ENCODE results near the gene MID1IP1. TPM values are rescaled to one million over a fixed set of nuclear protein-coding genes. Genes with fewer than 3 reads are reported as not detected.

MID1IP1 gene, protein sequence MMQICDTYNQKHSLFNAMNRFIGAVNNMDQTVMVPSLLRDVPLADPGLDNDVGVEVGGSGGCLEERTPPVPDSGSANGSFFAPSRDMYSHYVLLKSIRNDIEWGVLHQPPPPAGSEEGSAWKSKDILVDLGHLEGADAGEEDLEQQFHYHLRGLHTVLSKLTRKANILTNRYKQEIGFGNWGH
- total RNA-seq, result 10 to 100 TPM; 64.5 to 73.8 TPM
- 10 to 100 TPM; 11.9 to 27.8 TPM for polyA plus RNA-seq

GRCh38 chrX:38800981-38801845 lies at the start of gene MID1IP1:
Gene MID1IP1 (plus strand): TSS chrX:38801459. CDS start chrX:38804947, 3,488 bp downstream.
- CTCF ChIA-PET (ENCODE audit: partially characterized antibody), result interaction anchor here (0.7 to 2.2 kb wide), 3 partner anchors 15 to 185 kb away, joined by 3 to 7 read pairs (median 4); no protein-coding TSS in a partner anchor
- no peaks in the 10 kb centered on the region for H3K9me3 Mint-ChIP-seq
- H3K27me3 Mint-ChIP-seq, result no peaks in the 10 kb centered on the region
- Histone ChIP-seq H3K4me3 (ENCODE audit: low read length in 2 of 2) (peak within 1 kb of the TSS; percentile 42 to 72), H3K36me3 (ENCODE audit: insufficient read depth, low read length) (no peaks in the 10 kb centered on the region), H3K27ac (ENCODE audit: low read depth, low read length) (peak within 1 kb of the TSS; percentile 60), H3K27me3 (ENCODE audit: insufficient read depth, low read length) (no peaks in the 10 kb centered on the region), H3K9me3 (ENCODE audit: control insufficient read depth in 1 of 2, low read length in 2 of 2) (no peaks in the 10 kb centered on the region), H3K4me1 (ENCODE audit: insufficient read depth, low read length) (peaks cover 7% of the 10 kb centered on the region)
- H3K4me3 Mint-ChIP-seq, result peak within 1 kb of the TSS; percentile 85 to 95 (median 92)
- H3K36me3 Mint-ChIP-seq, result peaks cover 8 to 17% of the 10 kb centered on the region in 2 donors
- H3K4me1 Mint-ChIP-seq, result peaks cover 9 to 41% (median 13%) of the 10 kb centered on the region in 4 donors
- peak within 1 kb of the TSS; percentile 92 to 96 (median 95) for H3K27ac Mint-ChIP-seq
- POLR2A ChIA-PET (ENCODE audit: partially characterized antibody), result interaction anchor here (1.3 to 7.7 kb wide), 6 partner anchors 9 to 509 kb away, joined by 4 to 91 read pairs (median 8); no protein-coding TSS in a partner anchor
- peak; percentile 77 to 85 (median 81) for DNase-seq
- intact Hi-C loops (cut with micrococcal nuclease), result loop anchor here (1.0 to 10.0 kb wide), 7 partner anchors 16 to 1371 kb away; no protein-coding TSS in a partner anchor

DNA sequence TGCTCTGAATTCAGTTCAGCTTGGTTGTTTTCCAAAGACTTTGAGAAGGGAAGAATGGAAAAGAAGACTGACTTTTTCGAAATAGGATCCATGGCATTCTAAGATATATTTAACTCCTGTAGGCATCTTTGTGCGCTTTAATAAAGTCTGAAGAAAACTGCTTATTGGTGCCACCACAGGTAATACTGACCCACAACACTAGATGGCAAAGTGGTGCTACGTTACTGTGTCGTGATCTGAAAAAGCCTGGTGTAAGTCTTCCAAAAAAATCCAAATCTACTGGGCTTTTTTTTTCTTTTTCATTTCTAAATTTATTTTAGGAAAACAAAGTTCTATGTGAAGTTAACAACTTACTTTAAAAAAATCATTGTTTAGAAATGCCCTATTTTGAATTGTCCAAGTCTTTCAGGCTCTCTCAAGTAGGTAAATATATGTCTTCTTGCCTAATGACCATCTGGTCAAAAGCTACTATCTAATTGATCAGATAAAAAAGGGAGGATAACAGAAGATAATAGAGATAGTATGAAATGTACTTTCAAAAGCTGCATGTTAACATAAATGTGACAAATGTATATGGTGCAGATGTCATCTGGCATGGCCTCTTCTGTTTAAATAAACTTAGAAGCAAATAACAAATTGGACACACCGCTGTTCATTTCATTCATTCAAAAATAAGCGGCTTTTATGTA lies 47.0 kb upstream of the MID1IP1 start:
- peak in 4 of 5 donors; percentile 18 to 39 (median 22) for DNase-seq
- Mint-ChIP-seq H3K9me3 (peaks cover 0 to 2% (median 0%) of the 10 kb centered on the region in 8 donors), H3K27ac (no peak overlapping the region), H3K27me3 (no peaks in the 10 kb centered on the region), H3K36me3 (no peaks in the 10 kb centered on the region), H3K4me1 (no peaks in the 10 kb centered on the region), H3K4me3 (no peak overlapping the region)
- ChIA-PET CTCF (ENCODE audit: partially characterized antibody) (interaction anchor here (0.8 to 1.0 kb wide), 3 partner anchors 89 to 489 kb away, joined by 3 read pairs; no protein-coding TSS in a partner anchor), POLR2A (ENCODE audit: partially characterized antibody) (no interaction called here)
- Histone ChIP-seq H3K36me3 (ENCODE audit: insufficient read depth, low read length) (no peaks in the 10 kb centered on the region), H3K9me3 (ENCODE audit: control insufficient read depth in 1 of 2, low read length in 2 of 2) (no peaks in the 10 kb centered on the region), H3K4me1 (ENCODE audit: insufficient read depth, low read length) (no peaks in the 10 kb centered on the region), H3K4me3 (ENCODE audit: low read length in 2 of 2) (no peak overlapping the region), H3K27ac (ENCODE audit: low read depth, low read length) (no peak overlapping the region), H3K27me3 (ENCODE audit: insufficient read depth, low read length) (no peaks in the 10 kb centered on the region)
- intact Hi-C loops (cut with micrococcal nuclease), result loop anchor here (1.0 to 10.0 kb wide), 5 partner anchors 89 to 1715 kb away; no protein-coding TSS in a partner anchor

DNA sequence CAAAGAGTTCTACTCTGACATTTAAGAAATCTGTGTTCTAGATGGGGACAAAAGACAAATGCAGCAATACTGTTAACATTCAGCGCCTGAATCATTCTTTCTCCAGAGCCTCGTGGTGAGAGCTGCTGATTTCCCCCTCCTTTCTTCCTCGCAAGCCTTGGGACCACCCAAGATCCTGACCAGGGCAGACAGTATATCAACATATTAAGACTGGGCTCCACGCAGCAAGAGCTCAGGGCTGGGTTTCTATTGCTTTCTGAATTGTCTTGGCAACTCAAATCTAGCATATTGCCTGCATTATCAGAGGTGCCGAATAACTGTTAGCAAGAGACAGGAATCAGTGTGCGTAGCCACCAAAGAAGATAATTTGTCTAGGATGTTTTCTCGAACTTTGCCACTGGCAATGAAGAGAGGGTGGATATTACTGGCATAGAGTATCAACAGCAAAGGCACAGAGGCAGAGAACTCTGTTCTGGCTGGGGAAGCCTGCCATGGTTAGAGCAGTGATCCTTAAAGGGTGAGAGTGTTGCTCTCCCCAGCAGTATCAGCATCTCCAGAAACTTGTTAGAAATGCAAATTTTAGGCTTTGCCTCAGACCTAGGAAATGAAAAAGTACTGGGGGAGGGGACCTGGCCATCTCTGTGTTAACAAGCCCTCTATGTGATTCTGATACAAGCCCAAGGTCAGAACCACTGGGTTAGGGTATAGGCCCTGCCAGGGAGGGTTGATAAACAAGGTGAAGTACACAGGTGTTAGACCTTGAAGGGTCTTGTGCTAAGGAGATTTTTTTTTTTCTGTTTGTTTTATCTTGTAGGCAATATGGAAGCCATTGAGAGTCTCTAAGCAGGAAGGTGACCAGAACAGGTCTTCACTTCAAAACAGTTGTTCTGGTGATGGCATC lies 46.2 kb upstream of the MID1IP1 start:
- Mint-ChIP-seq H3K36me3 (no peaks in the 10 kb centered on the region), H3K4me1 (no peaks in the 10 kb centered on the region), H3K4me3 (no peak overlapping the region), H3K27me3 (peaks cover 0 to 2% of the 10 kb centered on the region in 2 donors), H3K27ac (no peak overlapping the region), H3K9me3 (peaks cover 0 to 2% (median 0%) of the 10 kb centered on the region in 8 donors)
- Histone ChIP-seq H3K4me3 (ENCODE audit: low read length in 2 of 2) (no peak overlapping the region), H3K4me1 (ENCODE audit: insufficient read depth, low read length) (no peaks in the 10 kb centered on the region), H3K36me3 (ENCODE audit: insufficient read depth, low read length) (no peaks in the 10 kb centered on the region), H3K27ac (ENCODE audit: low read depth, low read length) (no peak overlapping the region), H3K9me3 (ENCODE audit: control insufficient read depth in 1 of 2, low read length in 2 of 2) (no peaks in the 10 kb centered on the region), H3K27me3 (ENCODE audit: insufficient read depth, low read length) (no peaks in the 10 kb centered on the region)
- no peak for DNase-seq
- intact Hi-C loops (cut with micrococcal nuclease), result loop anchor here (1.0 to 10.0 kb wide), 5 partner anchors 90 to 1714 kb away; no protein-coding TSS in a partner anchor
- CTCF ChIA-PET (ENCODE audit: partially characterized antibody), result interaction anchor here (1.0 to 1.9 kb wide), 3 partner anchors 395 to 488 kb away, joined by 3 to 4 read pairs (median 4); no protein-coding TSS in a partner anchor
- POLR2A ChIA-PET (ENCODE audit: partially characterized antibody), result no interaction called here

DNA sequence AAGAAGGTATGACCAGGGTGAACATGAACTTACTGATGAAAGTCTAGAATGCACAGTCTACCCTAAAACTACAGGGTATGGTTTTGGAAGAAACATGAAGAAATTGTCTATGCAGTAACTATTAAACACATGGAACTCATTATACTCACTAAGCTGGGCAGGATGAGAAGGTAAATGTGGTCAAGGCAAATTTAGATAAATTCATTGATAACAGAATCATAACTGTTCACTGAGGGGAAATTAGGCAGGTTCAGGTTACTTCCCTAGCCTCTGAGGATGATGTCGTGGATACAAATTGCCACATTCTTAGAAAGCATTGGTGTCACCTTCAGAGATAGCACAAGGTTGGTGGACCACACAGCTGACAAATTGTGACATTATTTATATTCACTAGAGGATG lies 40.4 kb upstream of the MID1IP1 start:
- no peak for DNase-seq
- Mint-ChIP-seq H3K27ac (no peak overlapping the region), H3K4me3 (no peak overlapping the region), H3K4me1 (no peaks in the 10 kb centered on the region), H3K36me3 (no peaks in the 10 kb centered on the region), H3K27me3 (peaks cover 0 to 3% of the 10 kb centered on the region in 2 donors), H3K9me3 (peaks cover 0 to 2% (median 0%) of the 10 kb centered on the region in 8 donors)
- POLR2A ChIA-PET (ENCODE audit: partially characterized antibody), result no interaction called here
- Histone ChIP-seq H3K9me3 (ENCODE audit: control insufficient read depth in 1 of 2, low read length in 2 of 2) (no peaks in the 10 kb centered on the region), H3K27ac (ENCODE audit: low read depth, low read length) (no peak overlapping the region), H3K4me1 (ENCODE audit: insufficient read depth, low read length) (no peaks in the 10 kb centered on the region), H3K27me3 (ENCODE audit: insufficient read depth, low read length) (no peaks in the 10 kb centered on the region), H3K36me3 (ENCODE audit: insufficient read depth, low read length) (no peaks in the 10 kb centered on the region), H3K4me3 (ENCODE audit: low read length in 2 of 2) (no peak overlapping the region)
- intact Hi-C loops (cut with micrococcal nuclease), result no loop called here
- CTCF ChIA-PET (ENCODE audit: partially characterized antibody), result no interaction called here

- ChIA-PET POLR2A (ENCODE audit: partially characterized antibody) (interaction anchor here (0.5 to 1.5 kb wide), 4 partner anchors 34 to 216 kb away, joined by 3 to 4 read pairs (median 3); partner anchors contain the start of gene MID1IP1), CTCF (ENCODE audit: partially characterized antibody) (interaction anchor here (0.6 to 2.1 kb wide), 11 partner anchors 19 to 473 kb away, joined by 3 to 19 read pairs (median 4); no protein-coding TSS in a partner anchor)
- Mint-ChIP-seq H3K4me1 (no peaks in the 10 kb centered on the region), H3K27ac (no peak overlapping the region), H3K4me3 (no peak overlapping the region), H3K9me3 (no peaks in the 10 kb centered on the region), H3K36me3 (no peaks in the 10 kb centered on the region), H3K27me3 (no peaks in the 10 kb centered on the region)
- H3K27ac ChIP-seq (ENCODE audit: low read depth, low read length), result no peak overlapping the region
- H3K9me3 ChIP-seq (ENCODE audit: control insufficient read depth in 1 of 2, low read length in 2 of 2), result no peaks in the 10 kb centered on the region
- H3K4me3 ChIP-seq (ENCODE audit: low read length in 2 of 2), result no peak overlapping the region
- DNase-seq, result peak in 4 of 5 donors; percentile 24 to 25 (median 24)
- H3K36me3 ChIP-seq (ENCODE audit: insufficient read depth, low read length), result no peaks in the 10 kb centered on the region
- intact Hi-C loops (cut with micrococcal nuclease), result loop anchor here (1.0 to 5.0 kb wide), 4 partner anchors 34 to 474 kb away; partner anchors contain the start of gene MID1IP1
- no peaks in the 10 kb centered on the region for H3K27me3 ChIP-seq (ENCODE audit: insufficient read depth, low read length)
- H3K4me1 ChIP-seq (ENCODE audit: insufficient read depth, low read length), result no peaks in the 10 kb centered on the region
Observed at GRCh38 chrX:38768079-38768478, 33.2 kb upstream of the MID1IP1 start.

DNA sequence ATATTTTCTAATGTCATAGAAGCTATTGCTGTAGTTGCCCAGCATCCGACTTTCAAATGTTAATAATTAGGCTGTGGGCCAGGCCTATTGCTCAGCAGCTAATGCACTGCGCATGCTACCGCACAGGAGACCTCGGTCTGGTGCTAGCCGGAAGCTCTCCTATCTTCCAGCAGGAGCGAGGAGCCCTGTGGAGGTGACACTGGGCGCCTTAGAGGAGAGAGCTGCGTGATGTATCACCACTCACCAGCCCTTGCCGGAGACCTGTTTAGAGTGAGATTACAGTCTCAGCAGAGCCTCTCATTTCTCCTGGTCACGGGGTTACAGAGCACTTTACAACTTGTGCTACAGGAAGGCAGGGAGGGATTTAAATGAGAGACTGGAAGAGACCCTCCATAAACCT lies 31.1 kb upstream of the MID1IP1 start:
- no peak overlapping the region for H3K4me3 Mint-ChIP-seq
- H3K27ac ChIP-seq (ENCODE audit: low read depth, low read length), result no peak overlapping the region
- no peaks in the 10 kb centered on the region for H3K36me3 ChIP-seq (ENCODE audit: insufficient read depth, low read length)
- H3K4me1 Mint-ChIP-seq, result no peaks in the 10 kb centered on the region
- no peak overlapping the region for H3K4me3 ChIP-seq (ENCODE audit: low read length in 2 of 2)
- H3K9me3 ChIP-seq (ENCODE audit: control insufficient read depth in 1 of 2, low read length in 2 of 2), result no peaks in the 10 kb centered on the region
- H3K4me1 ChIP-seq (ENCODE audit: insufficient read depth, low read length), result no peaks in the 10 kb centered on the region
- H3K27me3 ChIP-seq (ENCODE audit: insufficient read depth, low read length), result no peaks in the 10 kb centered on the region
- no peak for DNase-seq
- H3K27ac Mint-ChIP-seq, result no peak overlapping the region
- intact Hi-C loops (cut with micrococcal nuclease), result no loop called here
- no peaks in the 10 kb centered on the region for H3K27me3 Mint-ChIP-seq
- POLR2A ChIA-PET (ENCODE audit: partially characterized antibody), result no interaction called here
- no peaks in the 10 kb centered on the region for H3K36me3 Mint-ChIP-seq
- CTCF ChIA-PET (ENCODE audit: partially characterized antibody), result interaction anchor here (1.0 to 1.1 kb wide), 2 partner anchors 214 to 216 kb away, joined by 3 to 4 read pairs; no protein-coding TSS in a partner anchor
- no peaks in the 10 kb centered on the region for H3K9me3 Mint-ChIP-seq
